HG03095 (cell line): ENCODE data around the gene DCTN2.
"Not testable (repeated sequence)": the region's sequence is repeated elsewhere in the genome, so short reads cannot be mapped to it uniquely, and the experiment has no call there.

Source experiments
- ATAC-seq: cut with Tn5 transposase; IDR thresholded peaks from one replicate; pipeline ENCODE4 v1.9.1; 2021; ENCODE audit warnings: moderate library complexity; ENCODE audit not compliant: unreplicated experiment

Gene DCTN2

GRCh38 chr12:57529831-57530230 lies 17.2 kb downstream of the DCTN2 start:
- ATAC-seq, result no peak

- ATAC-seq, result no peak
Measured at GRCh38 chr12:57528831-57529555, 18.0 kb downstream of the DCTN2 start.

GRCh38 chr12:57528176-57528575 lies 18.8 kb downstream of the DCTN2 start:
- ATAC-seq, result no peak

- ATAC-seq, result no peak
Measured at GRCh38 chr12:57527184-57527583, 19.8 kb downstream of the DCTN2 start.

- no peak for ATAC-seq
Measured at GRCh38 chr12:57526477-57527126, 20.4 kb downstream of the DCTN2 start.

- ATAC-seq, result no peak
Measured at GRCh38 chr12:57525615-57526383, 21.2 kb downstream of the DCTN2 start.

GRCh38 chr12:57524814-57525614 lies 22.0 kb downstream of the DCTN2 start:
- no peak for ATAC-seq

GRCh38 chr12:57523706-57524614 lies 23.0 kb downstream of the DCTN2 start:
- no peak for ATAC-seq

- ATAC-seq, result no peak
Measured at GRCh38 chr12:57522887-57523705, 23.9 kb downstream of the DCTN2 start.

GRCh38 chr12:57522011-57522886 lies 24.7 kb downstream of the DCTN2 start, which contains the start of gene MBD6:
Gene MBD6 (plus strand): TSS chr12:57522824. CDS start chr12:57524304, 1,480 bp downstream.
- peak; percentile 31 for ATAC-seq

GRCh38 chr12:57521525-57522010 lies 25.4 kb downstream of the DCTN2 start:
- ATAC-seq, result no peak

- ATAC-seq, result peak; percentile 64
Measured at GRCh38 chr12:57520053-57520818, 26.8 kb downstream of the DCTN2 start, which contains the start of gene DDIT3. Gene DDIT3 (minus strand): TSS chr12:57520514. CDS start chr12:57517406, 3,108 bp downstream.

- ATAC-seq, result peak; percentile 6
Measured at GRCh38 chr12:57519796-57520052, 27.3 kb downstream of the DCTN2 start.

- no peak for ATAC-seq
Measured at GRCh38 chr12:57518920-57519795, 27.8 kb downstream of the DCTN2 start.

- no peak for ATAC-seq
Measured at GRCh38 chr12:57518176-57518919, 28.6 kb downstream of the DCTN2 start.

- not testable (repeated sequence) for ATAC-seq
Measured at GRCh38 chr12:57517718-57518117, 29.3 kb downstream of the DCTN2 start.
